Prostate gland (tissue), 2 donors: ENCODE measurements around the gene CACNA1D.

Experiments used
- POLR2A ChIP-seq: fragments of 450-650 bp; IDR thresholded peaks from one replicate; pipeline ENCODE4 v1.6.1; 2016; ENCODE audit warnings: antibody characterized with exemption, mild to moderate bottlenecking
- TF ChIP-seq, protein P1 (sequence below), 4 experiments: fragments of 200-600 bp in 2 of 4; fragments of 450-650 bp in 2 of 4; sonication (generic) in 2 of 4; IDR thresholded peaks; 1 replicate in 3 of 4; 2 replicates in 1 of 4; pipeline ENCODE4 v1.5.1; 2016 to 2019; ENCODE audit warnings: antibody characterized with exemption in 4 of 4, mild to moderate bottlenecking in 2 of 4, moderate library complexity in 2 of 4

DNA sequence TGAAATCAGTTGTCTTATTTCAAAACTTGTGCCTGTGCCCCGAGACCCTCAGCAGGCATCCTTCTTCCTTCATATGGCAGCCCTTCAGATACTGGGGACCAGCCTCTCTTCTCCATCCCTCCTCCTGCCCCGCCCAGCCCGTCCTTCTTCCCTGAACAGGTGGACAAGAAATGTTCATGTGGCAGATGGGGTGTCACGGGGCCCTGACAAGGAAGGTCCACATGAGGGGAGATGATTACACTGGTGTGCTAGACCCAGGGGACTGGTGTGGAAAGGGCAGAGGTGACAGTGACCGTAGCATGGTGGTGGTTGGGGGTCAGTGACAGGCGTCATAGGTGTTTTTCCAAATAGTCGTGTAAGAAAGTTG lies 200.9 kb downstream of the CACNA1D start:
- TF ChIP-seq, protein P1, sequence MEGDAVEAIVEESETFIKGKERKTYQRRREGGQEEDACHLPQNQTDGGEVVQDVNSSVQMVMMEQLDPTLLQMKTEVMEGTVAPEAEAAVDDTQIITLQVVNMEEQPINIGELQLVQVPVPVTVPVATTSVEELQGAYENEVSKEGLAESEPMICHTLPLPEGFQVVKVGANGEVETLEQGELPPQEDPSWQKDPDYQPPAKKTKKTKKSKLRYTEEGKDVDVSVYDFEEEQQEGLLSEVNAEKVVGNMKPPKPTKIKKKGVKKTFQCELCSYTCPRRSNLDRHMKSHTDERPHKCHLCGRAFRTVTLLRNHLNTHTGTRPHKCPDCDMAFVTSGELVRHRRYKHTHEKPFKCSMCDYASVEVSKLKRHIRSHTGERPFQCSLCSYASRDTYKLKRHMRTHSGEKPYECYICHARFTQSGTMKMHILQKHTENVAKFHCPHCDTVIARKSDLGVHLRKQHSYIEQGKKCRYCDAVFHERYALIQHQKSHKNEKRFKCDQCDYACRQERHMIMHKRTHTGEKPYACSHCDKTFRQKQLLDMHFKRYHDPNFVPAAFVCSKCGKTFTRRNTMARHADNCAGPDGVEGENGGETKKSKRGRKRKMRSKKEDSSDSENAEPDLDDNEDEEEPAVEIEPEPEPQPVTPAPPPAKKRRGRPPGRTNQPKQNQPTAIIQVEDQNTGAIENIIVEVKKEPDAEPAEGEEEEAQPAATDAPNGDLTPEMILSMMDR (IDR thresholded peaks at IDR 0.05), result no peak
- no peak for TF ChIP-seq POLR2A
